CD14-positive monocyte (primary cell): Measurements from ENCODE around the gene INTS3. TPM values are rescaled to one million over a fixed set of nuclear protein-coding genes. Genes with fewer than 3 reads are reported as not detected.

ENCODE experiments used
- DNase-seq, 3 donors: peaks; one replicate each; pipeline ENCODE4 v3.0.0-alpha.2; 2011 to 2022
- H2AFZ ChIP-seq: 2 replicates; pipeline ENCODE4 v1.6.0; 2012; ENCODE audit warnings: mild to moderate bottlenecking, low read depth, low read length, inconsistent platforms; ENCODE audit not compliant: insufficient read depth, poor library complexity, severe bottlenecking
- H3K27ac ChIP-seq, 2 donors: 1 replicate in 1 of 2; 2 replicates in 1 of 2; pipeline ENCODE4 v1.5.1; 2012 to 2013; ENCODE audit warnings: low read length in 2 of 2, control low read depth in 1 of 2, inconsistent platforms in 1 of 2, low read depth in 1 of 2, mild to moderate bottlenecking in 1 of 2
- H3K27me3 ChIP-seq, 2 donors: one replicate each; pipeline versions ENCODE4 v1.6.0 to v1.6.1; 2011 to 2013; ENCODE audit warnings: low read length in 2 of 2; ENCODE audit not compliant: control insufficient read depth in 2 of 2, insufficient read depth in 2 of 2
- H3K36me3 ChIP-seq, 2 donors: replicated peaks in 1 of 2; 1 replicate in 1 of 2; 2 replicates in 1 of 2; pipeline versions ENCODE4 v1.5.1 to v1.6.1; 2012 to 2013; ENCODE audit warnings: low read length in 2 of 2, control low read depth in 1 of 2, inconsistent platforms in 1 of 2, mild to moderate bottlenecking in 1 of 2; ENCODE audit not compliant: insufficient read depth in 2 of 2, control insufficient read depth in 1 of 2
- H3K4me1 ChIP-seq, 2 donors: 1 replicate in 1 of 2; 2 replicates in 1 of 2; pipeline versions ENCODE4 v1.5.1 to v1.6.1; 2012 to 2013; ENCODE audit warnings: low read length in 2 of 2, control low read depth in 1 of 2, inconsistent platforms in 1 of 2, mild to moderate bottlenecking in 1 of 2, moderate library complexity in 1 of 2; ENCODE audit not compliant: insufficient read depth in 2 of 2, control insufficient read depth in 1 of 2
- H3K4me2 ChIP-seq: replicated peaks from 2 replicates; pipeline ENCODE3; 2012; ENCODE audit warnings: low read length, moderate library complexity, mild to moderate bottlenecking; ENCODE audit not compliant: poor library complexity, severe bottlenecking; ENCODE audit errors: extremely low read depth
- H3K4me3 ChIP-seq, 3 experiments: fragments of 200-600 bp in 1 of 3; sonication (generic) in 1 of 3; replicated peaks in 1 of 3; 1 replicate in 2 of 3; 2 replicates in 1 of 3; pipeline ENCODE4 v1.5.1; 2011 to 2013; ENCODE audit warnings: low read length in 3 of 3, mild to moderate bottlenecking in 3 of 3, control low read depth in 2 of 3, low read depth in 2 of 3, inconsistent platforms in 1 of 3, moderate library complexity in 1 of 3
- H3K79me2 ChIP-seq: 2 replicates; pipeline ENCODE4 v1.6.0; 2012; ENCODE audit warnings: mild to moderate bottlenecking, control low read depth, inconsistent platforms, low read length, moderate library complexity; ENCODE audit not compliant: insufficient read depth
- H3K9ac ChIP-seq: 2 replicates; pipeline ENCODE4 v1.6.0; 2017; ENCODE audit warnings: low read length, mild to moderate bottlenecking; ENCODE audit not compliant: insufficient read depth, poor library complexity, severe bottlenecking
- H3K9me3 ChIP-seq, 2 donors: replicated peaks in 1 of 2; 1 replicate in 1 of 2; 2 replicates in 1 of 2; pipeline versions ENCODE4 v1.5.1 to v1.6.1; 2012 to 2013; ENCODE audit warnings: low read length in 2 of 2, control low read depth in 1 of 2; ENCODE audit not compliant: control insufficient read depth in 1 of 2, insufficient read depth in 1 of 2
- H4K20me1 ChIP-seq: 2 replicates; pipeline ENCODE4 v1.6.0; 2012; ENCODE audit warnings: mild to moderate bottlenecking, low read length, control low read depth, moderate library complexity; ENCODE audit not compliant: insufficient read depth
- H3K27ac Mint-ChIP-seq, 7 donors: one replicate each; pipeline ENCODE4 v1.8.0; 2020; ENCODE audit warnings: mild to moderate bottlenecking in 7 of 7, mixed read lengths in 7 of 7, moderate library complexity in 6 of 7, inconsistent platforms in 2 of 7
- H3K27me3 Mint-ChIP-seq, 3 donors: one replicate each; pipeline ENCODE4 v1.8.0; 2021 to 2022; ENCODE audit warnings: low read depth in 3 of 3, mild to moderate bottlenecking in 3 of 3, mixed read lengths in 3 of 3, moderate library complexity in 3 of 3, inconsistent platforms in 1 of 3
- H3K36me3 Mint-ChIP-seq, 2 donors: one replicate each; pipeline ENCODE4 v1.8.0; 2020; ENCODE audit warnings: mixed read lengths in 2 of 2, inconsistent platforms in 1 of 2, mild to moderate bottlenecking in 1 of 2
- H3K4me1 Mint-ChIP-seq: one replicate; pipeline ENCODE4 v1.8.0; 2020; ENCODE audit warnings: mild to moderate bottlenecking, mixed read lengths
- H3K4me3 Mint-ChIP-seq, 2 donors: one replicate each; pipeline ENCODE4 v1.8.0; 2020; ENCODE audit warnings: mild to moderate bottlenecking in 2 of 2, mixed read lengths in 2 of 2, moderate library complexity in 1 of 2
- H3K9me3 Mint-ChIP-seq, 7 donors: one replicate each; pipeline ENCODE4 v1.8.0; 2020 to 2022; ENCODE audit warnings: mixed read lengths in 7 of 7, mild to moderate bottlenecking in 6 of 7, moderate library complexity in 6 of 7, inconsistent platforms in 2 of 7
- CTCF ChIP-seq: fragments of 200-600 bp; IDR thresholded peaks from one replicate; pipeline ENCODE4 v1.8.0; 2022; ENCODE audit warnings: antibody characterized with exemption, mild to moderate bottlenecking
- WGBS: methylation state at CpG from one replicate; pipeline ENCODE4 v1.1.5; 2013; ENCODE audit warnings: missing lambda C conversion rate; ENCODE audit not compliant: insufficient coverage; 5-methylcytosine and 5-hydroxymethylcytosine counted together
- intact Hi-C, 2 donors: fragments of 100-400 bp; cut with micrococcal nuclease; formaldehyde crosslinking; loops; one replicate each; pipeline versions ENCODE4 v1.15.0 to v1.15.1; 2023
- polyA plus RNA-seq, 3 donors: library from polyadenylated mRNA; depleted of rRNA in 1 of 3; unstranded in 2 of 3; stranded (reverse) in 1 of 3; fragments of 300-500 nt in 2 of 3; fragments of >200 nt in 1 of 3; fragmentation: Illumina TruSeq in 2 of 3; gene quantifications; 1 replicate in 2 of 3; 2 replicates in 1 of 3; pipeline ENCODE4 v1.2.3, GENCODE V29; 2012 to 2021

INTS3 gene
- polyA plus RNA-seq, 3 donors = 9.2 to 76.9 (median 15.9) TPM

- Histone ChIP-seq H4K20me1 (peaks cover 11% of the 10 kb centered on the region), H3K4me1 (peaks cover 16 to 21% of the 10 kb centered on the region in 2 donors), H3K9me3 (no peaks in the 10 kb centered on the region), H3K27me3 (no peaks in the 10 kb centered on the region), H3K4me2 (peak overlapping the region; percentile 83), H3K9ac (peak overlapping the region; percentile 94), H3K36me3 (peaks cover 16 to 20% of the 10 kb centered on the region in 2 donors), H3K79me2 (no peaks in the 10 kb centered on the region), H2AFZ (peak overlapping the region; percentile 75), H3K27ac (peak overlapping the region; percentile 94 to 97), H3K4me3 (peak overlapping the region; percentile 60 to 81 (median 77))
- peak; percentile 76 to 88 (median 87) for DNase-seq
- peak overlapping the region; percentile 91 to 97 (median 95) for H3K27ac Mint-ChIP-seq
- WGBS = under 1% methylated on average over 47 of the region's 61 CpGs
- intact Hi-C loops = loop anchor here in 1 of 2 donors (1.0 kb wide), 1 partner anchor 8 kb away; the partner anchor contains the start of gene SLC27A3
- H3K9me3 Mint-ChIP-seq = no peaks in the 10 kb centered on the region
- H3K4me3 Mint-ChIP-seq = peak overlapping the region; percentile 84 to 93
- H3K27me3 Mint-ChIP-seq = peaks cover 0 to 2% (median 0%) of the 10 kb centered on the region in 3 donors
- H3K36me3 Mint-ChIP-seq = peaks cover 16 to 19% of the 10 kb centered on the region in 2 donors
- TF ChIP-seq CTCF = no peak
- peaks cover 20% of the 10 kb centered on the region for H3K4me1 Mint-ChIP-seq
Observed at GRCh38 chr1:153783233-153784190, 55.7 kb downstream of the INTS3 start.

DNA sequence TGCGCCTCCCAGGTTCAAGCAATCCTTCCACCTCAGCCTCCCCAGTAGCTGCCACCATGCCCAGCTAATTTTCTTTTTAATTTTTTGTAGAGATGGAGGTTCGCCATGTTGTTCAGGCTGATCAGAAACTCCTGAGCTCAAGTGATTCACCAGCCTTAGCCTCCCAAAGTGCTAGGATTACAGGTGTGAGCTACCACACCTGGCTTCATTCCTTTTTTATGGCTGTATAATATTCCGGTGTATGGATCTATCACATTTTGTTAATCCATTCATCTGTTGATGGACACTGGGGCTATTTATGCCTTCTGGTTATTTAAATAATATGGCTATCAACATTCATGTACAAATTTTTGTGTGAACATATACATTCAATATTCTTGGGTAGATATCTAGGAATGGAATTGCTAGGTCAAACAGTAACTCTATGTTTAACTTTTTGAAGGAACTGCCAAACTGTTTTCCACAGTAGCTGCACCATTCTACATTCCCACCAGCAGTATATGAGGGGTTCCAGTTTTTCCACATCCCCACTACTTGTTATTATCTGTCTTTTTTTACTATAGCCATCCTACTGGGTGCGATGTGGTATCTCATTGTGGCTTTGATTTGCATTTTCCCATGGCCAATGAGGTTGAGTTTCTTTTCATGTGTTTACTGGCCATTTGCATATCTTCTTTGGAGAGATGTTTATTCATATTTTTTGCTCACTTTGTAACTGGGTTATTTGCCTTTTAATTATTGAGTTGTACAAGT is 58.4 kb downstream of the INTS3 start:
- no peaks in the 10 kb centered on the region for H3K36me3 Mint-ChIP-seq
- whole genome bisulfite sequencing = no CpG with 5 or more reads among the region's 4 CpGs
- no peak for DNase-seq
- H3K9me3 Mint-ChIP-seq = no peaks in the 10 kb centered on the region
- no peaks in the 10 kb centered on the region for H3K36me3 ChIP-seq
- H2AFZ ChIP-seq = no peak overlapping the region
- H3K79me2 ChIP-seq = no peaks in the 10 kb centered on the region
- H3K4me3 Mint-ChIP-seq = no peak overlapping the region
- no peak for TF ChIP-seq CTCF
- H3K27ac Mint-ChIP-seq = peak overlapping the region in 1 of 7 donors; percentile 20
- H3K4me1 Mint-ChIP-seq = peaks cover 37% of the 10 kb centered on the region
- peaks cover 39 to 42% of the 10 kb centered on the region in 2 donors for H3K4me1 ChIP-seq
- peaks cover 0 to 4% (median 2%) of the 10 kb centered on the region in 3 donors for H3K27me3 Mint-ChIP-seq
- H3K27ac ChIP-seq = no peak overlapping the region
- intact Hi-C loops = no loop called here
- H3K4me2 ChIP-seq = no peak overlapping the region
- H4K20me1 ChIP-seq = no peaks in the 10 kb centered on the region
- H3K4me3 ChIP-seq = no peak overlapping the region
- no peaks in the 10 kb centered on the region for H3K9me3 ChIP-seq
- H3K27me3 ChIP-seq = no peaks in the 10 kb centered on the region
- no peak overlapping the region for H3K9ac ChIP-seq
